Progenitor cell of endocrine pancreas (in vitro differentiated cells): ENCODE data around the gene GUCA2B. TPM values are rescaled to one million over a fixed set of nuclear protein-coding genes. Genes with fewer than 3 reads are reported as not detected.

Source experiments
- DNase-seq: peaks from one replicate; pipeline ENCODE4 v3.0.0; 2021; ENCODE audit warnings: low spot score; ENCODE audit not compliant: unreplicated experiment
- H3K27ac Mint-ChIP-seq: 2 replicates; pipeline ENCODE4 v1.8.0; 2021; ENCODE audit warnings: mild to moderate bottlenecking, moderate library complexity, mixed read lengths
- H3K27me3 Mint-ChIP-seq: 2 replicates; pipeline ENCODE4 v1.8.0; 2021; ENCODE audit warnings: mixed read lengths
- H3K36me3 Mint-ChIP-seq: 2 replicates; pipeline ENCODE4 v1.8.0; 2022; ENCODE audit warnings: mixed read lengths; ENCODE audit not compliant: insufficient read depth
- H3K4me1 Mint-ChIP-seq: 2 replicates; pipeline ENCODE4 v1.8.0; 2021; ENCODE audit warnings: low read depth, mixed read lengths
- H3K4me3 Mint-ChIP-seq: 2 replicates; pipeline ENCODE4 v1.8.0; 2021; ENCODE audit warnings: low read depth, mild to moderate bottlenecking, moderate library complexity, mixed read lengths
- H3K9me3 Mint-ChIP-seq: 2 replicates; pipeline ENCODE4 v1.8.0; 2021; ENCODE audit warnings: low read depth, mixed read lengths
- CTCF ChIP-seq: fragments of 200-600 bp; sonication (generic); IDR thresholded peaks from one replicate; pipeline ENCODE4 v1.5.0; 2021; ENCODE audit warnings: antibody characterized with exemption, mild to moderate bottlenecking; ENCODE audit not compliant: unreplicated experiment
- total RNA-seq: library from RNA; stranded (reverse); gene quantifications from 2 replicates; pipeline ENCODE4 v1.2.1, GENCODE V29; 2021

GUCA2B gene
- total RNA-seq, 1 donor from 2014 or later: 0.89 TPM

- no peak for DNase-seq
- no peaks in the 10 kb centered on the region for H3K36me3 Mint-ChIP-seq
- H3K9me3 Mint-ChIP-seq: no peaks in the 10 kb centered on the region
- H3K27ac Mint-ChIP-seq: peak overlapping the region; percentile 41
- H3K4me1 Mint-ChIP-seq: peaks cover 6% of the 10 kb centered on the region
- TF ChIP-seq CTCF: no peak
- H3K27me3 Mint-ChIP-seq: no peaks in the 10 kb centered on the region
- no peak overlapping the region for H3K4me3 Mint-ChIP-seq
Measured at GRCh38 chr1:42135426-42135825, 17.8 kb upstream of the GUCA2B start.

- Mint-ChIP-seq H3K27me3 (no peaks in the 10 kb centered on the region), H3K36me3 (no peaks in the 10 kb centered on the region), H3K4me1 (peaks cover 6% of the 10 kb centered on the region), H3K4me3 (no peak overlapping the region), H3K9me3 (no peaks in the 10 kb centered on the region), H3K27ac (no peak overlapping the region)
- DNase-seq: no peak
- no peak for TF ChIP-seq CTCF
Measured at GRCh38 chr1:42136466-42136865, 16.7 kb upstream of the GUCA2B start.

GRCh38 chr1:42137766-42138165 is 15.4 kb upstream of the GUCA2B start:
- DNase-seq: no peak
- Mint-ChIP-seq H3K27ac (no peak overlapping the region), H3K36me3 (no peaks in the 10 kb centered on the region), H3K4me1 (peaks cover 6% of the 10 kb centered on the region), H3K9me3 (no peaks in the 10 kb centered on the region), H3K4me3 (no peak overlapping the region), H3K27me3 (peaks cover 5% of the 10 kb centered on the region)
- TF ChIP-seq CTCF: no peak

GRCh38 chr1:42138586-42138985 is 14.6 kb upstream of the GUCA2B start:
- Mint-ChIP-seq H3K4me3 (no peak overlapping the region), H3K36me3 (no peaks in the 10 kb centered on the region), H3K27me3 (peaks cover 8% of the 10 kb centered on the region), H3K9me3 (no peaks in the 10 kb centered on the region), H3K27ac (no peak overlapping the region), H3K4me1 (peaks cover 6% of the 10 kb centered on the region)
- DNase-seq: no peak
- no peak for TF ChIP-seq CTCF

GRCh38 chr1:42139444-42139843 is 13.8 kb upstream of the GUCA2B start:
- no peaks in the 10 kb centered on the region for H3K9me3 Mint-ChIP-seq
- no peak for TF ChIP-seq CTCF
- H3K4me1 Mint-ChIP-seq: peaks cover 6% of the 10 kb centered on the region
- no peak overlapping the region for H3K4me3 Mint-ChIP-seq
- no peaks in the 10 kb centered on the region for H3K36me3 Mint-ChIP-seq
- peaks cover 10% of the 10 kb centered on the region for H3K27me3 Mint-ChIP-seq
- no peak for DNase-seq
- no peak overlapping the region for H3K27ac Mint-ChIP-seq
